HEK293T (cell line): ENCODE data around the gene CEMIP2.

ENCODE experiments used
- BHLHE40 ChIP-seq: fragments of 450-650 bp; IDR thresholded peaks from 2 replicates; pipeline ENCODE4 v1.6.1; 2016; ENCODE audit warnings: mild to moderate bottlenecking, moderate library complexity, borderline replicate concordance
- ELF4 ChIP-seq: fragments of 450-650 bp; IDR thresholded peaks from 2 replicates; pipeline ENCODE4 v1.6.1; 2017; ENCODE audit warnings: antibody characterized with exemption
- FOXA1 ChIP-seq: fragments of 450-650 bp; IDR thresholded peaks from 2 replicates; pipeline ENCODE4 v1.6.1; 2016; ENCODE audit warnings: mild to moderate bottlenecking
- FOXK2 ChIP-seq: fragments of 450-650 bp; IDR thresholded peaks from 2 replicates; pipeline ENCODE4 v1.6.1; 2016; ENCODE audit warnings: mild to moderate bottlenecking
- FOXM1 ChIP-seq: fragments of 450-650 bp; IDR thresholded peaks from 2 replicates; pipeline ENCODE4 v1.6.1; 2017; ENCODE audit warnings: mild to moderate bottlenecking, borderline replicate concordance
- NFRKB ChIP-seq: fragments of 450-650 bp; IDR thresholded peaks from 2 replicates; pipeline ENCODE4 v1.6.1; 2016; ENCODE audit warnings: mild to moderate bottlenecking, moderate library complexity
- SP1 ChIP-seq: fragments of 450-650 bp; IDR thresholded peaks from 2 replicates; pipeline ENCODE4 v1.6.1; 2017
- SUZ12 ChIP-seq: fragments of 450-650 bp; IDR thresholded peaks from 2 replicates; pipeline ENCODE4 v1.6.1; 2016; ENCODE audit warnings: mild to moderate bottlenecking
- TARDBP ChIP-seq: fragments of 450-650 bp; IDR thresholded peaks from 2 replicates; pipeline ENCODE4 v1.6.1; 2016
- ZNF384 ChIP-seq: fragments of 450-650 bp; IDR thresholded peaks from 2 replicates; pipeline ENCODE4 v1.6.1; 2016

- TF ChIP-seq ELF4 (no peak), ZNF384 (no peak), SUZ12 (no peak), FOXA1 (no peak), BHLHE40 (no peak), TARDBP (no peak), SP1 (no peak), NFRKB (no peak), FOXM1 (no peak), FOXK2 (no peak)
Measured at GRCh38 chr9:71693607-71694006, 74.7 kb downstream of the CEMIP2 start.
